ENCODE results near the gene KRT71. TPM values are rescaled to one million over a fixed set of nuclear protein-coding genes. Genes with fewer than 3 reads are reported as not detected.
"Not testable (repeated sequence)": the region's sequence is repeated elsewhere in the genome, so short reads cannot be mapped to it uniquely, and the experiment has no call there.

The KRT71 gene
- not detected for total RNA-seq
- long read RNA-seq = 0 reads

- no peak for DNase-seq (ENCODE audit: low spot score)
Measured at GRCh38 chr12:52552681-52553195, at the start of gene KRT71. KRT71 (minus strand) TSS chr12:52553145; CDS start chr12:52553077, 68 bp downstream.

GRCh38 chr12:52602552-52602951 is 49.6 kb upstream of the KRT71 start:
- peak; percentile 73 for DNase-seq (ENCODE audit: low spot score)

- DNase-seq (ENCODE audit: low spot score) = peak; percentile 57
Measured at GRCh38 chr12:52601671-52602070, 48.7 kb upstream of the KRT71 start.

- peak; percentile 87 for DNase-seq (ENCODE audit: low spot score)
Measured at GRCh38 chr12:52600941-52601481, 48.1 kb upstream of the KRT71 start, which contains the start of gene KRT72. KRT72 (minus strand) TSS chr12:52601463; CDS start chr12:52601452, 11 bp downstream.

- DNase-seq (ENCODE audit: low spot score) = peak; percentile 22
Measured at GRCh38 chr12:52600475-52600874, 47.5 kb upstream of the KRT71 start.

- DNase-seq (ENCODE audit: low spot score) = peak; percentile 28
Measured at GRCh38 chr12:52600071-52600470, 47.1 kb upstream of the KRT71 start.

- DNase-seq (ENCODE audit: low spot score) = peak; percentile 69
Measured at GRCh38 chr12:52598966-52599365, 46.0 kb upstream of the KRT71 start.

- not testable (repeated sequence) for DNase-seq (ENCODE audit: low spot score)
Measured at GRCh38 chr12:52594237-52594636, 41.3 kb upstream of the KRT71 start.

- DNase-seq (ENCODE audit: low spot score) = peak; percentile 81
Measured at GRCh38 chr12:52591521-52591920, 38.6 kb upstream of the KRT71 start.

- peak; percentile 64 for DNase-seq (ENCODE audit: low spot score)
Measured at GRCh38 chr12:52590021-52590420, 37.1 kb upstream of the KRT71 start.

- peak; percentile 68 for DNase-seq (ENCODE audit: low spot score)
Measured at GRCh38 chr12:52587563-52587962, 34.6 kb upstream of the KRT71 start.

- DNase-seq (ENCODE audit: low spot score) = peak; percentile 76
Measured at GRCh38 chr12:52585946-52586345, 33.0 kb upstream of the KRT71 start.

- DNase-seq (ENCODE audit: low spot score) = no peak
Measured at GRCh38 chr12:52585066-52585465, 32.1 kb upstream of the KRT71 start.

GRCh38 chr12:52584156-52584682 is 31.3 kb upstream of the KRT71 start:
- DNase-seq (ENCODE audit: low spot score) = peak; percentile 33

GRCh38 chr12:52582971-52583456 is 30.1 kb upstream of the KRT71 start:
- peak; percentile 81 for DNase-seq (ENCODE audit: low spot score)

- no peak for DNase-seq (ENCODE audit: low spot score)
Measured at GRCh38 chr12:52582486-52582885, 29.5 kb upstream of the KRT71 start.

- DNase-seq (ENCODE audit: low spot score) = peak; percentile 39
Measured at GRCh38 chr12:52581481-52581880, 28.5 kb upstream of the KRT71 start.

- DNase-seq (ENCODE audit: low spot score) = peak; percentile 83
Measured at GRCh38 chr12:52581066-52581465, 28.1 kb upstream of the KRT71 start.

- peak; percentile 57 for DNase-seq (ENCODE audit: low spot score)
Measured at GRCh38 chr12:52580496-52580895, 27.6 kb upstream of the KRT71 start.

GRCh38 chr12:52579468-52580465 is 26.8 kb upstream of the KRT71 start:
- peak; percentile 53 for DNase-seq (ENCODE audit: low spot score)

GRCh38 chr12:52578469-52578868 is 25.5 kb upstream of the KRT71 start:
- peak; percentile 18 for DNase-seq (ENCODE audit: low spot score)

- DNase-seq (ENCODE audit: low spot score) = no peak
Measured at GRCh38 chr12:52577316-52577715, 24.4 kb upstream of the KRT71 start.

Measured in mesenteric fat pad (tissue), 1 donor.